ENCODE data around the gene GSG1L2.
"Not testable (repeated sequence)": the region's sequence is repeated elsewhere in the genome, so short reads cannot be mapped to it uniquely, and the experiment has no call there.

GRCh38 chr17:9783465-9783864 is 38.4 kb downstream of the GSG1L2 start:
- not testable (repeated sequence) for TF ChIP-seq CTCF (IDR thresholded peaks at IDR 0.05 in 2 of 3, conservative IDR thresholded peaks at IDR 0.05 in 1 of 3; ENCODE audit: borderline replicate concordance in 1 of 3, insufficient read depth in 1 of 3, low read depth in 2 of 3, low read length in 2 of 3); MAX (IDR thresholded peaks at IDR 0.05); EZH2 (IDR thresholded peaks at IDR 0.05); POLR2A (IDR thresholded peaks at IDR 0.05; ENCODE audit: borderline replicate concordance, extremely low read depth, insufficient read depth, insufficient read length); POLR2AphosphoS5 (IDR thresholded peaks at IDR 0.05; ENCODE audit: low read depth, low read length)
- TF ChIP-seq, protein P1, sequence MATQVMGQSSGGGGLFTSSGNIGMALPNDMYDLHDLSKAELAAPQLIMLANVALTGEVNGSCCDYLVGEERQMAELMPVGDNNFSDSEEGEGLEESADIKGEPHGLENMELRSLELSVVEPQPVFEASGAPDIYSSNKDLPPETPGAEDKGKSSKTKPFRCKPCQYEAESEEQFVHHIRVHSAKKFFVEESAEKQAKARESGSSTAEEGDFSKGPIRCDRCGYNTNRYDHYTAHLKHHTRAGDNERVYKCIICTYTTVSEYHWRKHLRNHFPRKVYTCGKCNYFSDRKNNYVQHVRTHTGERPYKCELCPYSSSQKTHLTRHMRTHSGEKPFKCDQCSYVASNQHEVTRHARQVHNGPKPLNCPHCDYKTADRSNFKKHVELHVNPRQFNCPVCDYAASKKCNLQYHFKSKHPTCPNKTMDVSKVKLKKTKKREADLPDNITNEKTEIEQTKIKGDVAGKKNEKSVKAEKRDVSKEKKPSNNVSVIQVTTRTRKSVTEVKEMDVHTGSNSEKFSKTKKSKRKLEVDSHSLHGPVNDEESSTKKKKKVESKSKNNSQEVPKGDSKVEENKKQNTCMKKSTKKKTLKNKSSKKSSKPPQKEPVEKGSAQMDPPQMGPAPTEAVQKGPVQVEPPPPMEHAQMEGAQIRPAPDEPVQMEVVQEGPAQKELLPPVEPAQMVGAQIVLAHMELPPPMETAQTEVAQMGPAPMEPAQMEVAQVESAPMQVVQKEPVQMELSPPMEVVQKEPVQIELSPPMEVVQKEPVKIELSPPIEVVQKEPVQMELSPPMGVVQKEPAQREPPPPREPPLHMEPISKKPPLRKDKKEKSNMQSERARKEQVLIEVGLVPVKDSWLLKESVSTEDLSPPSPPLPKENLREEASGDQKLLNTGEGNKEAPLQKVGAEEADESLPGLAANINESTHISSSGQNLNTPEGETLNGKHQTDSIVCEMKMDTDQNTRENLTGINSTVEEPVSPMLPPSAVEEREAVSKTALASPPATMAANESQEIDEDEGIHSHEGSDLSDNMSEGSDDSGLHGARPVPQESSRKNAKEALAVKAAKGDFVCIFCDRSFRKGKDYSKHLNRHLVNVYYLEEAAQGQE (IDR thresholded peaks at IDR 0.05; ENCODE audit: low read depth): not testable (repeated sequence)
